Measurements from ENCODE around the gene TBX15. TPM values are rescaled to one million over a fixed set of nuclear protein-coding genes. Genes with fewer than 3 reads are reported as not detected.

TBX15 gene
- total and polyA plus RNA-seq, 10 donors: 0.06 to 0.32 (median 0.11) TPM; not detected in 4

GRCh38 chr1:119026956-119027355 is 38.8 kb upstream of the TBX15 start:
- 90 to 95% (median 92%) methylated on average over 5 of the region's 5 CpGs for WGBS, 5 donors
- TF ChIP-seq POLR2A (IDR thresholded peaks at IDR 0.05) (no peak), POLR2AphosphoS5 (IDR thresholded peaks at IDR 0.05) (no peak), CTCF (IDR thresholded peaks at IDR 0.05 in 8 of 11, conservative IDR thresholded peaks at IDR 0.05 in 3 of 11) (no peak)
- Histone ChIP-seq H3K4me1 (no peaks in the 10 kb centered on the region), H3K36me3 (peaks cover 0 to 24% (median 2%) of the 10 kb centered on the region in 6 donors), H3K27ac (no peak overlapping the region), H3K4me3 (no peak overlapping the region), H3K9me3 (peaks cover 0 to 10% (median 2%) of the 10 kb centered on the region in 8 donors), H3K27me3 (replicated peaks in 1 of 7) (no peaks in the 10 kb centered on the region)
- intact Hi-C loops (cut with DNase I; ENCODE audit: low total_unique reads): no loop called here
- DNase-seq: no peak

- Histone ChIP-seq H3K36me3 (peaks cover 0 to 21% (median 0%) of the 10 kb centered on the region in 6 donors), H3K4me1 (no peaks in the 10 kb centered on the region), H3K27me3 (replicated peaks in 1 of 7) (peaks cover 0 to 11% (median 0%) of the 10 kb centered on the region in 7 donors), H3K27ac (no peak overlapping the region), H3K9me3 (no peaks in the 10 kb centered on the region), H3K4me3 (no peak overlapping the region)
- TF ChIP-seq POLR2A (IDR thresholded peaks at IDR 0.05): no peak
- no peak for TF ChIP-seq POLR2AphosphoS5 (IDR thresholded peaks at IDR 0.05)
- TF ChIP-seq CTCF (IDR thresholded peaks at IDR 0.05 in 8 of 11, conservative IDR thresholded peaks at IDR 0.05 in 3 of 11): no peak
- 92 to 98% (median 94%) methylated on average over 2 of the region's 2 CpGs for WGBS, 5 donors
- intact Hi-C loops (cut with DNase I; ENCODE audit: low total_unique reads): no loop called here
- DNase-seq: no peak
Measured at GRCh38 chr1:119015547-119015946, 27.4 kb upstream of the TBX15 start.

- no peak for TF ChIP-seq POLR2AphosphoS5 (IDR thresholded peaks at IDR 0.05)
- no peak for TF ChIP-seq CTCF (IDR thresholded peaks at IDR 0.05 in 8 of 11, conservative IDR thresholded peaks at IDR 0.05 in 3 of 11)
- TF ChIP-seq POLR2A (IDR thresholded peaks at IDR 0.05): no peak
- intact Hi-C loops (cut with DNase I; ENCODE audit: low total_unique reads): no loop called here
- H3K9me3 ChIP-seq: peaks cover 0 to 3% (median 0%) of the 10 kb centered on the region in 8 donors
- WGBS, 5 donors: 82 to 89% (median 87%) methylated on average over 5 of the region's 5 CpGs
- no peak overlapping the region for H3K27ac ChIP-seq
- DNase-seq: no peak
- H3K27me3 ChIP-seq (replicated peaks in 1 of 7): peaks cover 8 to 43% (median 27%) of the 10 kb centered on the region in 7 donors
- no peaks in the 10 kb centered on the region for H3K36me3 ChIP-seq
- peaks cover 9 to 18% (median 17%) of the 10 kb centered on the region in 6 donors for H3K4me1 ChIP-seq
- no peak overlapping the region for H3K4me3 ChIP-seq
Measured at GRCh38 chr1:119012383-119012782, 24.2 kb upstream of the TBX15 start.

GRCh38 chr1:119011706-119012105 is 23.6 kb upstream of the TBX15 start:
- no peak for DNase-seq
- TF ChIP-seq POLR2AphosphoS5 (IDR thresholded peaks at IDR 0.05) (no peak), CTCF (IDR thresholded peaks at IDR 0.05 in 8 of 11, conservative IDR thresholded peaks at IDR 0.05 in 3 of 11) (no peak), POLR2A (IDR thresholded peaks at IDR 0.05) (no peak)
- H3K4me1 ChIP-seq: peaks cover 12 to 25% (median 24%) of the 10 kb centered on the region in 6 donors
- peaks cover 0 to 10% (median 0%) of the 10 kb centered on the region in 8 donors for H3K9me3 ChIP-seq
- peaks cover 8 to 50% (median 34%) of the 10 kb centered on the region in 7 donors for H3K27me3 ChIP-seq (replicated peaks in 1 of 7)
- WGBS, 5 donors: 85 to 96% (median 91%) methylated on average over 3 of the region's 3 CpGs
- no peaks in the 10 kb centered on the region for H3K36me3 ChIP-seq
- intact Hi-C loops (cut with DNase I; ENCODE audit: low total_unique reads): no loop called here
- no peak overlapping the region for H3K27ac ChIP-seq
- no peak overlapping the region for H3K4me3 ChIP-seq

All from spleen (tissue), 11 donors.